Measurements from ENCODE around the gene NFATC3.
"Not testable (repeated sequence)": the region's sequence is repeated elsewhere in the genome, so short reads cannot be mapped to it uniquely, and the experiment has no call there.

The NFATC3 gene

DNA sequence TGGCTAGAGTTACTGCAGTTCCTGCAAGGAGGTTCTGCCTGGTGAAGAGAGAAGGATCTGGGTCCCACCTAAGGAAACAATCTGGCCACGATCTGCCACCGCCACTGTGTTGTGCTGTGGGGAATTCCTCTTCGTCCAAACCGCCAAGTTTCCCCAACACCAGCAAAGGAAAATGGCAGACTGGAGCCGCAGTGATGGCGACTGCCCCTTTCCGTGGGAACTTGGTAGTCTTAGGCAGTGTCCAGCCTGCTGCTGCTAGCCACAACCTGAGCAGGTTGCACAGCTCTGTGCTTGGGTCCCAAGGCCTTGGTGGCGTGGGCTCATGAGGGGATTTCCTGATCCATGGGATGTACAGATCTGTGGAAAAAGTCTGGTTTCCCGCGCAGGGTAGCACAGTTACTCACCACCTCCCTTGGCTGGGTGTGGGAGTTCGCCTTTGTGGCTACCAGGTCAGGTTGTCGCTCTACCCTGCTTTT is 28.6 kb downstream of the NFATC3 start:
- no peak overlapping the region for H3K27ac ChIP-seq
- DNase-seq (ENCODE audit: low read depth, low spot score), result no peak

DNA sequence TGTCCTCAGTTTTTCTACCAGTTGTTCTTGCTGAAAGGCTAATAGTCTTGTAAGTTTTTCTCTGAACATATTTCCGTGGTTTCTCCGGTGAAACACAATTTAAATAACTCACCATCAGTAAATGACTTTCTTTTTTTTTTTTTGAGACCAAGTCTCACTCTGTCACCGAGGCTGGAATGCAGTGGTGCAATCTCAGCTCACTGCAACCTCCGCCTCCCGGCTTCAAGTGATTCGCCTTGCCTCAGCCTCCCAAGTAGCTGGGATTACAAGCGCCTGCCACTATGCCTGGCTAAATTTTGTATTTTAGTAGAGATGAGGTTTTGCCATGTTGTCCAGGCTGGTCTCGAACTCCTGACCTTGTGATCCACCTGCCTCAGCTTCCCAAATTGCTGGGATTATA is 29.8 kb downstream of the NFATC3 start:
- DNase-seq (ENCODE audit: low read depth, low spot score); H3K27ac ChIP-seq: not testable (repeated sequence)

DNA sequence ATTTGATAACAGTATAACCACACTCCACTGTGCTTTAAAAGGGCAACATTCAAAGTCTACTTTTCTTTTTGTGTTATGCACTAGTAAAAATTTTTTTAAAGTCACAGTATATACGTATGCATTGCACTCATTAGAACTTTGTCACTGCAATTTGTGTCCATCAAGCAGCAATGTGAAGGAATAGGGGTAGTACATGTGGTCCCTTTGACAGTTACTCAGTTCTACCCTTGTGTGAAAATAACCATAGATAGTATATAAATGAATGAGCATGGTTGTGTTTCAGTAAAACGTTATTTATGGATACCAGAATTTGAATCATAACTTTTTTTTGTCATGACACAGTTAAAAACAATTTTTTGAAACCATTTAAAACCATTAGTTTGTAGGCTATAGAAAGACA is 30.7 kb downstream of the NFATC3 start:
- H3K27ac ChIP-seq, result no peak overlapping the region
- DNase-seq (ENCODE audit: low read depth, low spot score), result no peak

DNA sequence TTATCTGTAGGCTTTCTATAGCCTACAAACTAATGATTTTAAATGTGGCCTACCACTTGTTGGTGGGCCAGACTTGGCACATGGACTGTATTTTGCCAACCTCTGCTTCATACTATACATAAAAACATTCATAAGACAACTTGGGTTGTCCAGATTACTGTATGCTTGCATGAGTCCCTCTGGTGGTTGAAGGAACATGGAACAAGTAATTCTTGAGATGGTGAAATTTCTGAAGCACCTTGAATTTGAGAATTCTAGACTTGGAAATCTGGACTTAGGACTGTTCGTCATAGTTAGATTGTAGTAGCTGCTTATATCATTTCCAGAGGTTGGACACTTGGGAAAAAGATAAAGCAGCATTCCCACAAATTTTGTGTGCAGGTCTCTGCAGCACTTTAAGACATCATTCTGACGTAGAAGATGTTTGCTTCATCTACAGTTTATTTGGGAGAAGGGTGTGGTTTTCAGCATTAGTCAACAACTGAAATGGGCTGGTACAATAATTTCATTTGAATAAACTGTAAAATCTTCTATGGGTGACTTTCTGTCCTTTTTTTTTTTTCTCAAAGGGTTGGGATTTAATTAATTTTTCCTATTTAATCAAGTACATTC is 31.2 kb downstream of the NFATC3 start:
- no peak overlapping the region for H3K27ac ChIP-seq
- no peak for DNase-seq (ENCODE audit: low read depth, low spot score)

DNA sequence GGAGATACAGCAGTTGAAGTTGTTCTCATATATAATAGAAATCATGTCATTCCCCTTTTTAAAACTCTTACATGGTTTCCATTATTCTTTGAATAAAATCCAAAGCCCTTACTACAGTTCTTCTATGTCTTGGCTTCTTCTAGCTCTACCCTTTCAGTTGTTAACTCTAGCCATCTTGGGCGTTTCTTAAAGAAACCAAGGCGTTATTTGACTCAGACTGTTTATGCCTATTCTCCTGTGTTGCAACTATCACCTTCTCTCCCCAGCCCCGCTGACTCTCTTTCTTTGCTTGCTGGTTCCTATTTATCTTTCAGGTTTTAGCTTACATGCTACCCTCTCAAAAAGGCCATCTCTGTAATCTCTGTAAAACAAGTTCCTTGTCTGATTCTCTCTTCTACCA is 32.7 kb downstream of the NFATC3 start:
- H3K27ac ChIP-seq, result no peak overlapping the region
- DNase-seq (ENCODE audit: low read depth, low spot score), result no peak

DNA sequence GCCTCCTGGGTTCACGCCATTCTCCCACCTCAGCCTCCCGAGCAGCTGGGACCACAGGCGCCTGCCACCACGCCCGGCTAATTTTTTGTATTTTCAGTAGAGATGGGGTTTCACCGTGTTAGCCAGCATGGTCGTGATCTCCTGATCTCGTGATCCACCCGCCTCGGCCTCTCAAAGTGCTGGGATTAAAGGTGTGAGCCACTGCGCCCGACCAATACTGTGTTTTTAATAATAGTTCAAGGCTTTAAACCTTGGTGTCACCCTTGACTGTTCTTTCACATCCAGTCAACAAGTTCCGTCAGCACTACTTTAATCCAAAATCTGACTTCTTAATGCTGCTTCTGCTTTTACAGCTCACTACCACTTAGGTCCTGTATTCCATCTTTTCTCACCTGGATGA is 33.8 kb downstream of the NFATC3 start:
- DNase-seq (ENCODE audit: low read depth, low spot score); H3K27ac ChIP-seq: not testable (repeated sequence)

DNA sequence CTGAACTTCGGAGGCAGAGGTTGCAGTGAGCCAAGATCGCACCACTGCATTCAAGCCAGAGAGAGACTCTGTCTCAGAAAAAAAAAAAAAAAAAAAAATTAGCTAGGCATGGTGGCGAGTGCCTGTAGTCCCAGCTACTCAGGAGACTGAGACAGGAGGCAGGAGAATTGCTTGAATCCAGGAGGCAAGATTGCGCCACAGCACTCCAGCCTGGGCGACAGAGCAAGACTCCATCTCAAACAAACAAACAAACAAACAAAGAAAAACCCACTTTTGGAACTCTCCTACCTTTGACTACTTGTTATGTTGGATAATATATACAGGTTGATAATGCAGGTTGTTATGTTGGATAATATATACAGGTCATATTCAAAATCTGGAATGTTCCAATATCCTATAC is 35.3 kb downstream of the NFATC3 start:
- not testable (repeated sequence) for H3K27ac ChIP-seq

DNA sequence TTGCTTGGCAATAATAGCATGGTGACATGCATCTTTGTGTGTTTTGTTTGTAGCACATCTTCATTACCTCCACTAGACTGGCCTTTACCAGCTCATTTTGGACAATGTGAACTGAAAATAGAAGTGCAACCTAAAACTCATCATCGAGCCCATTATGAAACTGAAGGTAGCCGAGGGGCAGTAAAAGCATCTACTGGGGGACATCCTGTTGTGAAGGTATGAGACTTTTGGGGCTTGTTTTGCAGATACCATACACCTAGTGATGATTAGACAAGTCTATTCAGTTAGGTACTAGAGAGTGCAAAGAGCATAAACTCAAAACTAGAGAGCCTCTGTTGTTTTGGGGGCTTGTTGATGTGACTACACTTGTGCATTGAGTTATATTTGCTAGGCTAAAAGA is 41.2 kb downstream of the NFATC3 start:
- no peak for DNase-seq (ENCODE audit: low read depth, low spot score)
- H3K27ac ChIP-seq, result no peak overlapping the region

More for the DNA sequence above, 35.3 kb downstream of the NFATC3 start:
- DNase-seq (ENCODE audit: low read depth, low spot score), result not testable (repeated sequence)

DNA sequence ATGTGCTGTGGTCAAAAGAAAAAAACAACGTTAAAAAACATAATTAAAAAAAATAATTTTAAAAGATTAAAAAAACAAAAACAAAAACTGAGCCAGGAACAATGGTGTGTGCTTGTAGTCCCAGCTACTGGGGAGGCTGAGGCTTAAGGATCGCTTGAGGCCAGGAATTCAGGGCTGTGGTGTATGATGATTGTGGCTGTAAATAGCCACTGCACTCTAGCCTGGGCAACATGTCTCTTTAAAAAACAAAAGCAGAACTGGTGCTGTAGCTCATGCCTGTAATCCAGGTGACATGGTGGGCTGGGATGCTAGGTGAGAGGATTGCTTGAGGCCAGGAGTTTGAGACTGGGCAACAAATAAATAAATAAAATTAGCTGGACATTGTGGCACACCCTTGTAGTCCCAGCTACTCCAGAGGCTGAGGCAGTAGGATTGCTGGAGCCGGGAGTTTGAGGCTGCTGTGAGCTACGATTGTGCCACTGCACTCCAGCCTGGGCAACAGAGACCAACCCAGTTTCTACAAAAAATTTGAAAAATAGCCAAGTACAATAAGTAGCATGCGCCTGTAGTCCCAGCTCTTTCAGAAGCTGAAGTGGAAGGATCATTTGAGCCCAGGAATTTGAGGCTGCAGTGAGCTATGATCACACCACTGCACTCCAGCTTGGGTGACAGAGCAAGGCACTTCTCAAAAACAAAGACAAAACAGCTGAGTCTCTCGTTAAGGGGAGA is 43.6 kb downstream of the NFATC3 start:
- no peak for DNase-seq (ENCODE audit: low read depth, low spot score)
- no peak overlapping the region for H3K27ac ChIP-seq

DNA sequence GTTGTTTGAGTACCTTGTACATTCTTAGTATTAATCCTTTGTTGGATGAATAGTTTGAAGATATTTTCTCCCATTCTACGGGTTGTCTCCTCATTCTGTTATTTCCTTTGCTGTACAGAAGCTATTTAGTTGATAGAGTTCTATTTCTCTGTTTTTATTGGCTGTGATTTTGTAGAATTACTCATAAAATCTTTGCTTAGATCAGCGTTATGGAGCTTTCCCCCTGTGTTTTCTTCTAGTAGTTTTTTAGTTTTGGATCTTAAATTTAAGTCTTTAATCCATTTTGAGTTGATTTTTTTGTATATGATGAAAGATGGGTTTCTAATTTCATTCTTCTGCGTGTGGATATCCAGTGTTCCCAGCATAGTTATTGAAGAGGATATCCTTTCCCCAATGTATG is 45.4 kb downstream of the NFATC3 start:
- H3K27ac ChIP-seq, result no peak overlapping the region
- no peak for DNase-seq (ENCODE audit: low read depth, low spot score)

DNA sequence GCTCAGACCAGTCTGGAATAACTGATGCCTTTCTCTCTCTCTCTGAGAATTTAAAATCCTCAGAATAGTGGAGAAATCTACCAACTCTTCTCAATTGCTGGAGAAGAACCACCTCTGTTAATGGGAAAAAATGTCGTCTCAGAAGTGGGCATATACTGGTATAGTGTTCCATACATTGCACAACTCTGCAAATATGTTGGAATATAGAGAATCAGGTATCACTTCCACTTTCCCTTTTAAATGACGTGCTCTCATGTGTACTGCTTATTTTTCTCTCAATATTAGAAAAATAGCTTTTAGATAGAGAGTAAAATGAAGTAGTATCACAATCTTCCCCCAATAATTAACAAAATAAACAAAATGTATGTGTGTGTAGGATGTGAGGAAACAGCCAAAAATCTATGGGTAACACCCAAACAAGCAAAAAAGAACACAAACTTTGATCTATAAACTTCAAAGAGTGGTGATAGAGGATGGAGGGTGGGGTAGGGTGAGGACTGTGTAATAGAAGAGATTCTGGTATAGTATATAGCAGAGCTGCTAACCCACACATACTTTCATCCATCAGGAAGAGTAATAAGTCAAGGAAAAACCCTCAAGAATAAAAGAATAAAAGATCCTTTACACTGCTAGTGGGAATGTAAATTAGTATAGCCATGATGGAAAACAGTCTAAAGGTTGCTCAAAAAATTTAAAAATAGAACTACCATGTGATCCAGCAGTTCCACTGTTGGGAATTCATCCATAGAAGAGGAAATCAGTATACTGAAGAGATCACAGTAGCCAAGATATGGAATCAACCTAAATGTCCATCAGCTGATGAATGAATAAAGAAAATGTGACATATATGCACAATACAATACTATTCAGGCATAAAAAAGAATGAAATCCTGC is 46.9 kb downstream of the NFATC3 start:
- H3K27ac ChIP-seq, result no peak overlapping the region
- DNase-seq (ENCODE audit: low read depth, low spot score), result no peak

DNA sequence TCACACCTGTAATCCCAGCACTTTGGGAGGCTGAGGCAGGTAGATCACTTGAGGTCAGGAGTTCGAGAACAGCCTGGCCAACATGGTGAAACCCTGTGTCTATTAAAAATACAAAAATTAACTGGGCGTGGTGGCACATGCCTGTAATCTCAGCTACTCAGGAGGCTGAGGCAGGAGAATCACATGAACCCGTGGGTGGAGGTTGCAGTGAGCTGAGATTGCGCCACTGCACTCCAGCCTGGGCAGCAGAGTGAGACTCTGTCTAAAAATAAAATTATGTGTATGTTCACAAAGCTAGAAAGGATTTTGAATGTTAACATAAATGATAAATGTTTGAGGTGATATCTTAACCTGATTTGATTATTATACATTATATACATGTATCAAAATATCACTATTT is 47.8 kb downstream of the NFATC3 start:
- not testable (repeated sequence) for DNase-seq (ENCODE audit: low read depth, low spot score); H3K27ac ChIP-seq

DNA sequence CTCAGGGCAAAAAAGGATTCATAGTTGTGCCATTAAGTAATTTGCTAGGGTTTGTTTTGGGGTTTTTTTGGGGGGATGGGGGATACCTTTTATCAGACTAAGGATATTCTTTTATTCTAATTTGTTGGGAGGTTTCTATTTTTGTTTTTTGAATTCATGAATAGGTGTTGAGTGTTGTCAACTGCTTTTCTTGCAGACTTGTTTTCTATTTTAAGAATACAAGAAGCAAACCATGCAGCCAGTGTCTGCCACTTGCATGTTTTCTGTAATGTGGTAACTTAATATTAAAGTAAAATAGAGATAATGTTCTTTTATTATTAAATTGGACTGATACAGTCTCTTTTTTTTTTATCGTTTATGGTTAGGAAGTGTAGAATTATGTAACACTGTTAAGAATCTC is 49.5 kb downstream of the NFATC3 start:
- no peak for DNase-seq (ENCODE audit: low read depth, low spot score)
- no peak overlapping the region for H3K27ac ChIP-seq

DNA sequence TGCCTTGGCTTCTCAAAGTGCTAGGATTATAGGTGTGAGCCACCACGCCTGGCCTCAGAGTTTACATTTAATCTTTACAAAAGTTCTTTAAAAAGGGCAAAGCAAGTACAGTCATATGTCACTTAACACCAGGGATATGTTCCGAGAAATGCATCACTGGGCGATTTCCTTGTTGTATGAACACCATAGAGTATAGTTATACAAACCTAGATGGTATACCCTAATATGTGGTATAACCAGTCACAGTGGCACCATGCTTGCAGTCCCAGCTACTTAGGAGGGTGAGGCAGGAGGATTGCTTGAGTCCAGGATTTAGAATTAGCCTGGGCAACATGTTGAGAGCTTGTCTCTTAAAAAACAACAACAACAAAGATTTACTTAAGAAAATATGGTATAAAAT is 51.3 kb downstream of the NFATC3 start:
- H3K27ac ChIP-seq, result no peak overlapping the region
- DNase-seq (ENCODE audit: low read depth, low spot score), result no peak

DNA sequence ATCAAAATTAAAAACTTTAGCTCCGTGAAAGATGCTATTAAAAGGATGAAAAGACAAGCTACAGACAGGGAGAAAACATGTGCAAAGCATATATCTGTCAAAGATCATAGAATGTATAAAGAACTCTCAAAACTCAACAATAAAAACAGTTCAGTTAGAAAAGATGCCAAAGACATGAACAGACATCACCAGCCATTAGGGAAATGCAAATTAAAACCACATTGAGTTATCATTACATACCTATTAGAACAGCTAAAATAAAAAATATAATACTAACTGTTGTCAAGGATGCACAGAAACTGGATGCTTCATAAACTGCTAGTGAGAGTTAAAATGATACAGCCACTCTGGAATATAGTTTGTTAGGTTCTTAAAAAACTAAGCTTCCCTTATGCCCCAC is 58.8 kb downstream of the NFATC3 start:
- no peak for DNase-seq (ENCODE audit: low read depth, low spot score)
- H3K27ac ChIP-seq, result no peak overlapping the region

DNA sequence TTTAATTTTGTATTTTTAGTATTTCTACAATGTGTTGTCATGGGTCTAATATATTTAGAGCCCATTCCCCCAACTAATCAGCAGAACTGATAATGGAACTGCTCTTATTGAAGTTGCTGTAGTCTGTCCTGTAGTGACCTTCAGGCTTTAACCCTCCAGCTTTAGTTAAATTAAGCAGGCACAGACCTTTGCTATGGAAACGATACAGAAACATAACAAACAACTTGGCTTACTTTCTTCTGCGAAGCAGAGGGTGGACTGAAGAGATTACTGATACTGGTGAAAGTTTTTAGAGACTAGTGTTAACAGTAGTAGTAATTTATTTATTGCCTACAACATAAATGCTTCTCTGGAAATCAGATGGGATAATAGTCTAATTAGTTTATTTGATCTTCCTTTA is 61.4 kb downstream of the NFATC3 start:
- no peak for DNase-seq (ENCODE audit: low read depth, low spot score)
- no peak overlapping the region for H3K27ac ChIP-seq

DNA sequence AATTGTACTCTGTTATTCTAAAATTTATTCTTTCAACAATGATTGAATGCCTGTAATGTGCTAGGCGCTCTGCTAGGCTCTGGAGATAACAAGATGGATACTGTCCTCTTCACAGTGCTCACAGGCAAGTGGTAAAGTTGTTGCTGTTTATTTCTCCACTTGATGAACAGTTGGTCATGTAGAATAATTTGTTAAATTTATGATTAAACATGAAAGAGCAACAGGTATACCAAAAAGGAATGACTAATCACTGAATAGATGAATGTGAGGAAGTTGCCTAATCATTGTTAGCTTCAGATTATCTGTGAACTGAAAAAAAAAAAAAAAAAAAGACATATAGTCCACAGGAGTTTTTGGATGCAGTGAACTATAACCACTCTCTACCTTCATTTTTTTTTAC is 62.3 kb downstream of the NFATC3 start:
- DNase-seq (ENCODE audit: low read depth, low spot score), result peak; percentile 8
- H3K27ac ChIP-seq, result no peak overlapping the region

DNA sequence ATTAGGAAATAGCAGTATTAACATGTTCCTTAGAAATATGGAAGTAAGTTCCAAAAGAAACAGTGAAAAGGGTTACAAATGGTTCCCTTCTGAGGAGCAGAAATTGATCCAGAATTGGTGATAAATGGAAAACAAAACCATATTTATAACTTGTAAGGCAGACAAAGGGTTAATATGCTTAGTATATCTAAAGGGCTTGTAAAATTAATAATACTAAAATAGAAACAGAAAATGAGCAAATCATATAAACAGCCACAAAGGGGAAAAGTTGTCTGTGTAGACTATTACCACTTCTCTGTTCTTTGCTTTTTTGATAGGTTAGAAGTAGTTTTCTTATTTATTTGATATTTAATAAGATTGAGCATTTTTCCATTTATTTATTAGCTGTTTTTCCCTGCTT is 64.4 kb downstream of the NFATC3 start:
- DNase-seq (ENCODE audit: low read depth, low spot score), result no peak
- no peak overlapping the region for H3K27ac ChIP-seq

DNA sequence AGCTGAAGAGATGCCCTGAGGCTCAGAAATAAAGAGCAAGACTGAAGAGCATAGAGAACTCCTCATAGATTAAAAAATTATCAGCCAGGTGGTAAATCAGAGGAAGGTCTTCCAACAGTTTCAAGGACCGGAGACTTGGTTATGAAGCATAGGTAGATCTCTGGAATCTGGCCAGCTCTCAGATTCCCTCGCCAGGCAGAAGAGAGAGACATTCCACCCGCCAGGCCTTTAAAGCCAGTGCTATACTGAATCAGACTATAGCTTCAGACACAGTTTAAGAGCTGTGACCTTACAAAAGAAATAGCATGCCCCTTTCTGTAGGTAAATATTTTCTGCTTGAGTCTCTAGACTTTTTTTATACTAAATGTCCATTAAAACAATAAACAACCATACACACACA is 70.3 kb downstream of the NFATC3 start:
- DNase-seq (ENCODE audit: low read depth, low spot score), result no peak

DNA sequence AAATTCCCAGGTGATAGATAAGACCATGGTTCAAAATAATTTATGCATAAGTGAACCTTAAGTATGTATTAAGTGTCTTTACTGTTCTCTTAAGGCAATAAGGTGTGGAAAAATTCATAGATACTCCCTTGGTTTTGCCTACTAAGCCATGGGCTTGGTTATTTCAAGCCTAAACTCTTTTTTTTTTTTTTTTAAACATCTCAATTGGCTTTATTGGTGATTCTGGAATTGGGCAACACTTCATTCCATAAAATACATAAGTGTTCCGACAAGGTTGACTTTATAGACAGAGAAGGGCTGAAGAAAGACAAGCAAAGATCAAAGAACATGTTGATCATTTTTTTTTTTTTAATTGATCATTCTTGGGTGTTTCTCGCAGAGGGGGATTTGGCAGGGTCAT is 77.2 kb downstream of the NFATC3 start:
- no peak overlapping the region for H3K27ac ChIP-seq
- no peak for DNase-seq (ENCODE audit: low read depth, low spot score)

More for the DNA sequence above, 70.3 kb downstream of the NFATC3 start:
- no peak overlapping the region for H3K27ac ChIP-seq

DNA sequence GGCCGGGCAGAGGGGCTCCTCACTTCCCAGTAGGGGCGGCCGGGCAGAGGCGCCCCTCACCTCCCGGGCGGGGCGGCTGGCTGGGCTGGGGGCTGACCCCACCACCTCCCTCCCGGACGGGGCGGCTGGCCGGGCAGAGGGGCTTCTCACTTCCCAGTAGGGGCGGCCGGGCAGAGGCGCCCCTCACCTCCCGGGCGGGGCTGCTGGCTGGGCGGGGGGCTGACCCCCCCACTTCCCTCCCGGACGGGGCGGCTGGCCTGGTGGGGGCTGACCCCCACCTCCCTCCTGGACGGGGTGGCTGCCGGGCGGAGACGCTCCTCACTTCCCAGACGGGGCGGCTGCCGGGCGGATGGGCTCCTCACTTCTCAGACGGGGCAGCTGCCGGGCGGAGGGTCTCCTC is 78.1 kb downstream of the NFATC3 start:
- DNase-seq (ENCODE audit: low read depth, low spot score), result not testable (repeated sequence)

More for the DNA sequence above, 78.1 kb downstream of the NFATC3 start:
- H3K27ac ChIP-seq, result not testable (repeated sequence)

Data from epithelial cell of prostate (primary cell).